IPS-18c (cell line): ENCODE results near the gene IDH1.

Experiments used
- H3K4me3 ChIP-seq: 2 replicates; pipeline ENCODE4 v1.7.0; 2013; ENCODE audit warnings: low read depth, mild to moderate bottlenecking, low read length, moderate library complexity; ENCODE audit not compliant: insufficient read depth
- H3K9me3 ChIP-seq: one replicate; pipeline ENCODE4 v1.6.1; 2013; ENCODE audit warnings: mild to moderate bottlenecking, low read length, moderate library complexity; ENCODE audit not compliant: control insufficient read depth, insufficient read depth

IDH1 gene

DNA sequence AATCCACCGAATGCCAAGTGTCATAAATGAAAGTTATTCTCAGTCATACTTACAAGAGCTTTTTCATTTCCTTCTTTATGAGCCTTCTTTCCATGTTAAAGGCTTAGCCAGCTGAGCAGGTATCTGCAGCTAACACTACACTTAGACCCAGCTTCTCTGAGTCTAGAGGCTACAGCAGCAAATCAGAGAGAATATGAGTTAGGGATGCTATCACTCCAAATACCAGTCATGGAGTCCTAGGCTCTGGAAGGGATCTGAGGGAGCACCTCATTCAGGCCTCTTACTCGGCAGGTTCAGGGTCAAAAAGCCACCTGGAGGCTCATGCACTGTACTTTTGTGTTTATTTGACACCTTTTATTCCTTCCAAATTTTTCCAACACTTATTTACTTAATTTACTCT, 68.0 kb downstream of the IDH1 start:
- H3K9me3 ChIP-seq, result no peaks in the 10 kb centered on the region

DNA sequence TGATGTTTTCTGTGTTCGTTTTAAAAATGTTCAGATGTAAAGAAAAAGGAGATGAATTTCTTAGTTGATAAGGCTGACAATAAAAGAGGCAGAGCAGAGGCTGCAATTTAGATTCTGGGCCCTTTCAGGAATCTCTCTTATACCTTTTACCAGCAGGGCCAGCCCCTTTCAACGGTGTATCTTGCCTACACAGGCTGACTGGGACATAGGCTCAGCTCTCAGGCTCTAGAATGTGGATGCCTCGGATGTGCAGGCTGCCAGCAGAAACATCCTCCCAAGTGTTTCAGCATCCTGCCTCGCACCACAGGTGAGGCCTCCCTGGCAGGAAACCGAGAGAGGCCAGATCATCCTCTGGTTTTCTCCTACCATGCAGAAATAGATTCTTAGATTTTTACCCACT, 68.4 kb downstream of the IDH1 start:
- Histone ChIP-seq H3K4me3 (no peak overlapping the region), H3K9me3 (no peaks in the 10 kb centered on the region)

More for the DNA sequence above, 68.0 kb downstream of the IDH1 start:
- no peak overlapping the region for H3K4me3 ChIP-seq
